ENCODE data around the gene TTYH1. TPM values are rescaled to one million over a fixed set of nuclear protein-coding genes. Genes with fewer than 3 reads are reported as not detected.

Gene TTYH1
- total RNA-seq, 1 donor, result not detected

DNA sequence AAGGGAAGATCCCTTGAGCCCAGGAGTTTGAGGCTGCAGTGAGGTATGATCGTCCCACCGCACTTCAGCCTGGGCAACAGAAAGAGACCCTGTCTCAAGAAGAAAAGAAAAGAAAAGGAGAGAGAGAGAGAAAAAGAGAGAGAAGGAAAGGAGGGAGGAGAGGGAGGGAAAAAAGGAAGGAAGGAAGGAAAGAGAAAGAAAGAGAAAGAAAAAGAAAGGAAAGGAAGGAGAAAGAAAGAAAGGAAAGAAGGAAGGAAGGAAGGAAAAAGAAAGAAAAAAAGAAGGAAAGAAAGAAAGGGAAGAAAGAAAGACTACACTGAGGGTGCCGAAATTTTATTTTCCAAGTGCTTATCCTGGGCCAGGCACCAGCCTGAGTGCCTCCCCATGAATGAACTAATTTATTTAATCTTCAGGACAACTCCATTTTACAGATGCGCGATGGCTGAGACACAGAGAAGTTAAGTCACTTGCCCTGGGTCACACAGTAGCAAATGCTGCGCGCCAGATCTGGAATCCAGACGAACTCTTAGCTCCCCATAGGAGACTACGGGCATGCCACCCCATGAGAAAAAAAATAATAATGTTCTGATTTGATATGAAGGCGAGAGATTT lies 55.1 kb downstream of the TTYH1 start:
- peaks cover 7% of the 10 kb centered on the region for H3K4me1 ChIP-seq (ENCODE audit: insufficient read depth, low read length)
- no peaks in the 10 kb centered on the region for H3K9me3 ChIP-seq (ENCODE audit: low read depth, low read length)
- TF ChIP-seq, protein P1, sequence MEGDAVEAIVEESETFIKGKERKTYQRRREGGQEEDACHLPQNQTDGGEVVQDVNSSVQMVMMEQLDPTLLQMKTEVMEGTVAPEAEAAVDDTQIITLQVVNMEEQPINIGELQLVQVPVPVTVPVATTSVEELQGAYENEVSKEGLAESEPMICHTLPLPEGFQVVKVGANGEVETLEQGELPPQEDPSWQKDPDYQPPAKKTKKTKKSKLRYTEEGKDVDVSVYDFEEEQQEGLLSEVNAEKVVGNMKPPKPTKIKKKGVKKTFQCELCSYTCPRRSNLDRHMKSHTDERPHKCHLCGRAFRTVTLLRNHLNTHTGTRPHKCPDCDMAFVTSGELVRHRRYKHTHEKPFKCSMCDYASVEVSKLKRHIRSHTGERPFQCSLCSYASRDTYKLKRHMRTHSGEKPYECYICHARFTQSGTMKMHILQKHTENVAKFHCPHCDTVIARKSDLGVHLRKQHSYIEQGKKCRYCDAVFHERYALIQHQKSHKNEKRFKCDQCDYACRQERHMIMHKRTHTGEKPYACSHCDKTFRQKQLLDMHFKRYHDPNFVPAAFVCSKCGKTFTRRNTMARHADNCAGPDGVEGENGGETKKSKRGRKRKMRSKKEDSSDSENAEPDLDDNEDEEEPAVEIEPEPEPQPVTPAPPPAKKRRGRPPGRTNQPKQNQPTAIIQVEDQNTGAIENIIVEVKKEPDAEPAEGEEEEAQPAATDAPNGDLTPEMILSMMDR (IDR thresholded peaks at IDR 0.05; ENCODE audit: extremely low read depth, low read depth, low read length), result no peak
- H3K36me3 ChIP-seq (ENCODE audit: insufficient read depth, low read length), result no peaks in the 10 kb centered on the region
- no peaks in the 10 kb centered on the region for H3K79me2 ChIP-seq (ENCODE audit: insufficient read depth, low read length)
- no peak overlapping the region for H3K4me2 ChIP-seq (ENCODE audit: insufficient read depth, low read length)
- H3K4me3 ChIP-seq (ENCODE audit: insufficient read depth, low read length), result no peak overlapping the region
- H3K27ac ChIP-seq (ENCODE audit: low read depth, low read length), result no peak overlapping the region
- no peak overlapping the region for H2AFZ ChIP-seq (ENCODE audit: low read length)
- H3K27me3 ChIP-seq (ENCODE audit: insufficient read depth, low read length), result peaks cover 6% of the 10 kb centered on the region
- peak; percentile 26 for DNase-seq (ENCODE audit: insufficient read length, low spot score, missing footprints)
- H4K20me1 ChIP-seq (ENCODE audit: insufficient read depth, low read length), result no peaks in the 10 kb centered on the region

GRCh38 chr19:54470991-54471782 lies 55.9 kb downstream of the TTYH1 start:
- no peaks in the 10 kb centered on the region for H3K9me3 ChIP-seq (ENCODE audit: low read depth, low read length)
- peaks cover 7% of the 10 kb centered on the region for H3K4me1 ChIP-seq (ENCODE audit: insufficient read depth, low read length)
- peak overlapping the region; percentile 71 for H3K4me2 ChIP-seq (ENCODE audit: insufficient read depth, low read length)
- peaks cover 6% of the 10 kb centered on the region for H3K27me3 ChIP-seq (ENCODE audit: insufficient read depth, low read length)
- no peaks in the 10 kb centered on the region for H4K20me1 ChIP-seq (ENCODE audit: insufficient read depth, low read length)
- no peak overlapping the region for H3K27ac ChIP-seq (ENCODE audit: low read depth, low read length)
- no peaks in the 10 kb centered on the region for H3K79me2 ChIP-seq (ENCODE audit: insufficient read depth, low read length)
- peak overlapping the region; percentile 41 for H2AFZ ChIP-seq (ENCODE audit: low read length)
- no peaks in the 10 kb centered on the region for H3K36me3 ChIP-seq (ENCODE audit: insufficient read depth, low read length)
- peak overlapping the region; percentile 65 for H3K4me3 ChIP-seq (ENCODE audit: insufficient read depth, low read length)
- TF ChIP-seq, protein P1 (IDR thresholded peaks at IDR 0.05; ENCODE audit: extremely low read depth, low read depth, low read length), result no peak
- DNase-seq (ENCODE audit: insufficient read length, low spot score, missing footprints), result peak; percentile 81

DNA sequence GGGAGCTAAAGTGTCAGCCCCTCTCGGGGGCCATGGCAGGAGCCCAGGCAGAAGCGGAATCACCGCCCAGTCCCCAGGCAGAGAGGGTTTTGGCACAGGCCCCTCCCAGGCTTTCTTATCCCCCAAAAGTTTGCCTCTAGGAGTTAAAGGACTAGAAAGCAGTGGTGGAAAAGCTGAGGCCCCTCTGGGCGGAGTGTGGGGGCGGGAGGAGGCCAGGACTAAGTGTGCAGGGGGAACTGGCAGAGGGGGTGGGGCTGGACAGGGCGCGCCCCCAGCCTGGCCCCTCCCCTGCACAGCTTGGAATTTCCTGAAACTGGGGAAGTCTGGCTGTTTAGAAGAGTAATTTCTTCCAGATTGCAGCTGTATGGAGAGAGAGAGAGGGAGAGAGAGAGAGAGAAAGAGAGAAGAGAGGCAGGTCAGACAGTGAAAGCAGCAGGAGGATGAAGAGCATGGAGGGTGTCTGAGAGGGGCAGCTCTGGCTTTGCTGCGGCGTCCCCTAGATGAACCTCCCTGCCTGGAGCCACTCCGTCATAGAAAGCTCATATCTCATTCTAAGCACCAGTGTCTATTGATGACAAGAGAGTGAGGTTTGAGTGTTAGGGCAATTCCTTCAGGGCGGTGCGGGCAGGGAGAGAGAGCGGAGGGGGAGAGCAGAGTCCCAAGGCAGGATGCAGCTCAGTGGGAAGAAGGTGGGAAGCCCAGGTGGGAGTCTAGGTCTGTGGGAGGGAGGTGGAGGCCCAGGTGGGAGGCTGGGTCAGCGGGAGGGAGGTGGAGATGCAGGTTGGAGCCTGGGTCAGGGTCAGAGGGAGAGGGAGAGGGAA lies 58.0 kb downstream of the TTYH1 start, which contains the start of gene CDC42EP5:
Gene CDC42EP5 (minus strand): TSS at position 226 of the 821 bp plus-strand sequence. CDS start 7,749 bp downstream, outside the sequence.
- Histone ChIP-seq H3K4me1 (ENCODE audit: insufficient read depth, low read length) (peaks cover 7% of the 10 kb centered on the region), H3K9me3 (ENCODE audit: low read depth, low read length) (no peaks in the 10 kb centered on the region), H3K27ac (ENCODE audit: low read depth, low read length) (no peak within 1 kb of the TSS), H3K36me3 (ENCODE audit: insufficient read depth, low read length) (no peaks in the 10 kb centered on the region), H3K4me3 (ENCODE audit: insufficient read depth, low read length) (peak within 1 kb of the TSS; percentile 74), H2AFZ (ENCODE audit: low read length) (peak within 1 kb of the TSS; percentile 92), H3K79me2 (ENCODE audit: insufficient read depth, low read length) (no peaks in the 10 kb centered on the region), H3K4me2 (ENCODE audit: insufficient read depth, low read length) (peak within 1 kb of the TSS; percentile 87), H3K27me3 (ENCODE audit: insufficient read depth, low read length) (peaks cover 6% of the 10 kb centered on the region), H4K20me1 (ENCODE audit: insufficient read depth, low read length) (no peaks in the 10 kb centered on the region)
- TF ChIP-seq, protein P1 (IDR thresholded peaks at IDR 0.05; ENCODE audit: extremely low read depth, low read depth, low read length), result no peak
- DNase-seq (ENCODE audit: insufficient read length, low spot score, missing footprints), result peak; percentile 98
